G401 (cell line): ENCODE measurements around the gene ACAP3. TPM values are rescaled to one million over a fixed set of nuclear protein-coding genes. Genes with fewer than 3 reads are reported as not detected.
"Not testable (repeated sequence)": the region's sequence is repeated elsewhere in the genome, so short reads cannot be mapped to it uniquely, and the experiment has no call there.

Experiments
- DNase-seq: peaks from one replicate; pipeline ENCODE4 v3.0.0-alpha.2; 2015; ENCODE audit warnings: low spot score
- in situ Hi-C: cut with HindIII; loops from 2 replicates; pipeline ENCODE4 v1.10.0; 2016; ENCODE audit warnings: low sequenced_read_pairs, mixed read lengths
- total RNA-seq: library from RNA; depleted of rRNA; stranded (reverse); fragments of >200 nt; shearing (Covaris generic); gene quantifications from 2 replicates; pipeline ENCODE4 v1.2.3, GENCODE V29; 2014

Gene ACAP3
- total RNA-seq, 1 experiment from 2014 or later: 33.8 TPM

DNA sequence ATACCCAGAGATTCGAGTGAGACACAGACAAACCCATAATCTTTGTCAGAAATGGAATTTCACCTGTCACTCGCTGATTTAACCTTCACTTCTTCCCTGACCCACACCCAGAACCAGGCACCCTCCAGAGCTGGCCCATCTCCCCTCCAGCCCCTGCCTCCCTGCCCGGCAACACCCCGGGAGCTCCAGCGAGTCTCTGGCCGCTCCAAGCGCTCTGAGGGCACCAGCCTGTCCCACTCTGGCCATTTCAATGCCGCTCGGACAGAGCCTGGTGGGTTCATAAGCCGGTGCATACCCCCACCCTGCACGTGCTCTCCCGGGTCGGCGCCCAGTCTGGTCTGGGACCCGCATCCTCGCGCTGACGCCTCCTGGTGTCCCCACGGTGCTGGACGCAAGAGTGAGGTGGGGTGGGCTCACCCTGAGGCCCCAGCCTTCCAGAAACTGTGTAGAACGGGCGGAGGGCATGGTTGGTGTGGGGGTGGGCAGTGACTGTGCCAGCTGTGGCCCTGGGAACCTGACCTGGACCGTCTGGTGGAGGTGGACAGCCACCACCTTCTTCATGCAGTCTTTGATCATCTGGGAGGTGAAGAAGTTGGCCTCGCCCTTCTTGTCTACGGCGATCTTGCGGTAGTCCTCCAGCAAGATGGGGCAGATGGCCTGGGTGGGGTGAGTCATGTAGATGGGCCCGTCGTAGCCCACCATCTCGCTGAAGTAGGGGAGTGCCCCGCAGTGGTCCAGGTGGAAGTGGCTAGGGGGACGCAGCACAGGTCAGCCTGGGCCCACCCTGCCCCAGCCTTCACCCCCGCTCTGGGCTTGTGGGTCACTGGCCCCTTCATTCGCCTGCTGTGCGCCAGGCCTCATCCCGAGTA, 11.3 kb upstream of the ACAP3 start:
- DNase-seq: no peak
- in situ Hi-C loops: no loop called here

DNA sequence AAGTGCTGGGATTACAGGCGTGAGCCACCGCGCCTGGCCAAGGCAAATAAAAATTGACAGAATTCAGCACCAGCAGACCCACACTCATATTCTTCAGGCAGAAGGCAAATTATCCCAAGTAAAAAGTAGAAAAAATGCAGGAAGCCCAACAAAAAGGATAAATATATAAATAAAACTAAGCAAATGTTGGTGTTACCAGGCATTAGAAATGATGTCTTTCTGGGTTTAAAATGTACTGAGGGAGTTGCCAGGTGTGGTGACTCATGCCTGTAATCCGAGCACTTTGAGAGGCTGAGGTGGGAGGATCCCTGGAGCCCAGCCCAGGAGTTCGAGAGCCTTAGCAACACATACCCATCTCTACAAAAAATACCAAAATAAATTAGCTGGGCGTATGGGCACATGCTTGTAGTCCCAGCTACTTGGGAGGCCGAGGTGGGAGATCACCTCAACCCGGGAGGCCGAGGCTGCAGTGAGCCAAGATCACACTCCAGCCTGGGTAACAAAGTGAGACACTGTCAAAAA, 10.5 kb upstream of the ACAP3 start:
- peak; percentile 50 for DNase-seq
- in situ Hi-C loops: no loop called here

DNA sequence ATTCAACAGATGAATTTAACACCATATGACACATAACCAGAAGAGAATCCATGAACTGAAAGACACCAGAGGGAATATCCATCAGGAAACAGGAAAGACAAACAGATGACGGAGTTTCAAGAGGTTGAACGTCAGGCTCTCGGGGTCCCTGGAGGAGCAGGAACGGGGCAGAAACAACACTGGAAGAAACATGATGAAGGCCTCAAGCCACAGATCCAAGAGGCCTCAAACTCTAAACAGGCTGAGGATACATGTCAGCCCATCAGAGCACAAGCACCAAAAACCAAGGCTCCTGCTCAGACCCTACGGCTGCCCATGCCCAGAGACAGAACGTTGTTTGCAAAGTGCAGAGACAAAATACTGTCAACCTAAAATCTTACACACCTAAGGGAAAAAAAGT, 9.7 kb upstream of the ACAP3 start:
- in situ Hi-C loops: no loop called here
- DNase-seq: no peak

DNA sequence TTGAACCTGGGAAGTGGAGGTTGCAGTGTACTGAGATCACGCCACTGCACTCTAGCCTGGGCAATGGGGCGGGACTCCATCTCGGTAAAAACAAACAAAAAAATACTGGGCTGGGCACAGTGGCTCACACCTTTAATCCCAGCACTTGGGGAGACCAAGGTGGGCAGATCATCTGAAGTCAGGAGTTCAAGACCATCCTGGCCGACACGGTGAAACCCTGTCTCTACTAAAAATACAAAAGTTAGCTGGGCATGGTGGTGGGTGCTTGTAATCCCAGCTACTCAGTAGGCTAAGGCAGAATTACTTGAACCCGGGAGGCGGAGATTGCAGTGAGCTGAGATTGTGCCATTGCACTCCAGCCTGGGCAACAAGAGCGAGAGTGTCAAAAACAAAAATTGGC, 8.5 kb upstream of the ACAP3 start:
- DNase-seq, in situ Hi-C loops: not testable (repeated sequence)

DNA sequence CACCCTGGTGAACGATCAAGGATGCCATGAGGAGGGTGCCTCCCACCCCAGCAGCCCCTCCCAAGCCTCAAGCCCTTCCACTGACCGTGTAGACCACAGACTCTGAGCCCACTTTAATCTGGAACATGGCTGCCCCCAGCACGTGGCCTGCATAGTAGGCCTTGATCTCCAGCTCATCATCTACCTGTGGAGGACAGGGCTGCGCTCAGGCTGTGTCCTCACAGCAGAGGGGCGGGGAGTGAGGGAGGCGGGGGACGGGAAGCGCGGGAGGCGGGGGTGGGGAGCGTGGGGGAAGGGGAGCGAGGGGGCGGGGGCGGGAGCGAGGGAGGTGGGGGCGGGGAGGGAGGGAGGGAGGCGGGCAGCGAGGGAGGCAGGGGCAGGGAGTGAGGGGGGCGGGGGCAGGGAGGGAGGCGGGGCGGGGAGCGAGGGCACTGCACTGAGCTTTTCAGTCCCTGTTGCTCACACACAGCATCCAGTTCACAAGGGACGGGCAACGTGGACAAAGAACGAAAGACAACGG, 7.8 kb upstream of the ACAP3 start:
- DNase-seq: no peak
- in situ Hi-C loops: no loop called here

DNA sequence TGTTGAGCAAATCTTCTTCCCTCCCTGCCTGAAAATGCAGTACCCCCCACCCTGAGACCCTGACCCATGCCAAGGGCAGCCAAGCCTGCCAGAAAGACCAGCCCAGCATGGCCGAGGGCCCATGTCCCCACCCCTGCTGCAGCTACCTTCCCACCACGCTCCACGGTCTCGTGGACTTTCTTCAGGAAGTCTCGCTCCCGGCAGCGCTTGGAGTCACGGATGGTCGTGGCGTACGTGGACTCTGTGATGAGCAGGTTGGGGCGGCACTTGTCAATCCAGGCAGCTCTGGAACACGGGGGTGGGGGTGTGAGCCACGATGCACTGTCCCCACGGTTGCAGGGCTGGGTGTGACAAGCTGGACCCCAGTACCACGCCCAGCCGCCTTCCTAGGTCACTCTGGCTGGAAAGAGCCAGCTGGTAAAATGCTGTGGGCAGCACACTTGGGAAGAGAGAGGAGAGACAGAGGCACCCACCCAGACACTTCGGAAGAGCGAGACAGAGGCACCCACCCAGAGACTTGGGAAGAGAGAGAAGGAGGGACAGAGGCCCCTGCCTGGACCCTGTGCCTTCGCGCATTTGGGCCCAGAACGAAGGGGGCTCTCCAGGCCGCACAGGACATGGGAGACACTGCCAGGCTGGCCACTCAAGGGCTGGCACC, 7.1 kb upstream of the ACAP3 start:
- in situ Hi-C loops: no loop called here
- DNase-seq: no peak

DNA sequence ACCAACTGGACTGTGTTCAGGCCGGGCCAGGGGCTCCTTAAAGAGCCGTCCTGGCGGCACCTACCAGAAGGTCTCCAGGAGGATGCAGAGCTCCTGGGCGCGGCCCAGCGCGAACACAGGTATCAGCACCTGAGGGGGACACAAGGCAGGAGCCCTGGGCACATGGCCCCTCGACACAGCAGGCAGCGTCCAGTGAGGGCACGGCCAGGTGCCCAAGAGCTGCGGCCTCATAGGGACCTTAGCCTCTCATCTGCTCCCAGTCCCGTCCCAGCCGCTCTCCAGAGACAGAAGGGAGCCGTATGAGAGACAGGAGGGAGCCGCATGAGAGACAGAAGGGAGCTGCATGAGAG, 6.5 kb upstream of the ACAP3 start:
- in situ Hi-C loops: no loop called here
- no peak for DNase-seq

DNA sequence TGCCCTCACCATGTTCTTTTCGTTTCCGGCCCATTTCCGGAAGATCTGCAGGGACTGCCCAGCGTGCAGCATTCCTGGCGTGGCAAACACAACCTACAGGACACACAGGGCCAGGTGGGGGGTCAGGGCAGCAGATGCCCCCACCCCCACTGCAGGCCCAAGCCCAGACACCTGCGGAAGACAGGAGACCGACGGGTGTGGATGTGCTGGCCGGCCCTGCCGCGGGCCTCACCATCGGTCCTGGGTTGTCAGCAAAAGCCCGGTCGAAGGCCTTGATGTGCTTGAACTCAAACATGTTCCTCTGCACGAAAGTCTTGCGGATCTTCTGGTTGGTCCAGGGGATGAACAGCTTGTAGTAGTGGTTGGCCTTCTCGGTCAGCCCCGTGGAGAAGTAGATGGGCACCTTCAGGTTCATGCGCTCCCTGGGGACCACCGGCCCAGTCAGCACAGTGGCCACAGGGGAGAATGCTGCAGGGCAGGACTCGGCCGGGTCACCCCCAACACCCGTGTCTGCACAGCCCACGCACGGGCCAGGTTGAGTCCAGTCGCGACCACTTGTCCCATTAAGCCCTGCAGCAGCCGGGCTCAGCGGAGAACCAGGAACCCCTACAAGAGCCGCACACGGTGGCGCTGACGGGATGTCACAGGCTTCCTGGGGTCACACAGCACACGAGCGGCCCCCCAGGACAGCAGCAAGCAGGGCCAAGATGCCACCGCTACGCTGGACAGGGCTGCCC, 5.9 kb upstream of the ACAP3 start:
- in situ Hi-C loops: no loop called here
- no peak for DNase-seq

DNA sequence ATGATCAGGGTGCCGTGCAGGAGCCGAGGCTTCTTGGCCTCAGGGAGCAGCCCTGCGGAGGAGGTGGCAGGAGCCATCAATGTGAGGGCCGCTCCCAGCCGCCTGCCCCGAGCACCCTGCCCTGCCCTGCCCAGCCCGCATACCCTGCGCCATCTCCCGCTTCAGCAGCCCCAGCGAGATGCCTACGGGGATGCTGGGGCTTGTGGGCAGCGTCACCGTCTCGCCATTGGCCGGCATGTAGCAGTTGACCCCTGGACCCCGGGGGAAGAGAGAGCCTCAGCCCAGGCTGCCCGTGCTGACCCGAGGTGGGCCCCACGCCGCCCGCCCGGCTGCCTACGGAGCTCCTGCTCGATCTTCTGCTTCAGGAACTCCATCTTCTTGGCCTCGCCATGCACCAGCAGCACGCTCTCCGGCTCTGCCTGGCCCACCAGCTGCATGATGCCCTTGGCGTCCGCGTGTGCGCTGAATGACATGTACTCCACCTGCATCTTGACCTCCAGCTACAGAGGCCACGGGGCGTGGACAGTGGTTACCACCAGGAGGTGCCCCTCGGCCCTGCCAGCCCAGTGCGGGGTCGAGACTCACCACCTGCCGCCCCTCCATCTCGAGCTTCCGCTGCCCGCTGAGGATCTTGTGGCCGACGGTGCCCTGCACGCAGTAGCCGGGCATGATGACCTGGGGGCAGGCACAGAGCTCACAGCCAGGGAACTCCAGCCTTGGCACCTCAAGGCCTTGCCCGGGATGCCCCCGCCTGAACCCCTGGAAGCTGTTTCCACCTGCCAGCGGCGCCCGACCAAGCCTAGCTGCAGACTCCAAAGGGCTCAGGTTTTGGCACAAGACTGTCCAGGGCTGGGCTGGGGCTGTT, 5.0 kb upstream of the ACAP3 start:
- no peak for DNase-seq
- in situ Hi-C loops: no loop called here

DNA sequence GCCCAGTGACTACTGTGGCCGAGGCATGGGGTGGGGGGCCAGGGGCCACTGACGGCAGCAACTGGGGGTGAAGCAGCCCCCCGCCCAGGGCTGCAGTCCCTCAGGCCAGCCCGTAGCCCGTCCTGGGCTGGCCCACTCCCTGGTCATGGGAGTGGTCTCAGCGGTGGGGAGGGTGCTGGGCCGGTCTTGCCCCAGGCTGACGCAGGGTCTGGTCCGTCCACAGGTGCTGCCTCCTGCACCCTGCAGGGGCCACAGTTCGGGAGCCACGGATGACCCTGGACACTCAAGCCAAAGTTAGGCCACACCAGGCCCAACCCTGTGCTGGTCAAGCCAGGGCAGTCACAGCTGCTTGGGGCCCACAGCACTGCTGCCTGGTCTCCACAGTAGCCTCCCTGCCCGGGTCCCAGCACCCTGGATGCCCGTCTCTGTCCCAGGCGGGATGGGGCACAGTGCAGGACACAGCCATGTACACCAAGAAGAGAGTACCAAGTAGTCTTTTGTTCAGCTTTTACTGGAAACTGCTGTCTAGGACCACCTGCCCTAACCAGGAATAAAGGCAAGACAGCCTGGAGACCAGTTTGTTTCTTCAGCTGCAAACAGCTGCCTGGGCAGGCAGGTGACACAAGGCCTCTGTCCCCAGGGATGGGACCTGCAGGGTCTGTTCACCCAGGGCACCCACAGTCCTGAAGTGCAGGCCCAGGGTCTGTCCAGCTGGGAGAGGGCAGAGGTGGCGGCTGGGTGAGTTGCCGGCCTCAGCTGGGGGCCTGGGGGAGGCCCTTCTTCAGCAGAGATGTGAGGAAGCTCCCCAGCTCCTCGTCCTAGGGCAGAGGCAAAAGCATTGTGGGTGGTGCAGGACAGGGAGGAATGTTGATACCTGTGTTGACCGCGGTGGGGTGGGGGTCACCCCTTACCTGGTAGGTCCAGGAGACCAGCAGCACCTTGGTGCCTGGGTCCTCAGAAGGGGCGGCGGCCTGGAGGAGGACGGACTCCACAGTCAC, 3.7 kb upstream of the ACAP3 start:
- in situ Hi-C loops: no loop called here
- no peak for DNase-seq

DNA sequence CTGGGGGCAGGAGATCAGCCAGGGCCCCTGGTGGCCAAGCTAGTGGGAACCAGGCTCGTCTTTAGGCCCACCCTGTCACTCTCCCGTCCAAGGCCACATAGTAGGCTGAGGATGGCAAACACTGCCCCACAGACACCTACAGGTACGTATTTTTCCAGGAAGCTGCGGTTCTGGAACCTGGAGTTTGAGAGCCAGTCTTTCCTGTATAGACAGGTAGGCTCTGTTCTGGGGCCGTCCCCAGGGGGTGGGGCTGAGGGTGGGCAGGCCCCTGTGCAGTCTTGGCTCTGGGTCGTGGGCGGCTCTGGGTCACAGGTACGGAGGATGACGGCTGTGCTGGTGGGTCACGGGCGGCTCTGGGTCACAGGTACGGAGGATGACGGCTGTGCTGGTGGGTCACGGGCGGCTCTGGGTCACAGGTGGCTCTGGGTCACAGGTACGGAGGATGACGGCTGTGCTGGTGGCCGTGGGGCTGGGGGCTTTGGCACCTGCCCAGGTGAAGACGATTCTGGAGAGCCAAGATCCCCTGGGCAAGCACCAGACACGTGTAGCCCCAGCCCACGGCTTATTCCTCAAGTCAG, 2.8 kb upstream of the ACAP3 start:
- in situ Hi-C loops: no loop called here
- DNase-seq: no peak

DNA sequence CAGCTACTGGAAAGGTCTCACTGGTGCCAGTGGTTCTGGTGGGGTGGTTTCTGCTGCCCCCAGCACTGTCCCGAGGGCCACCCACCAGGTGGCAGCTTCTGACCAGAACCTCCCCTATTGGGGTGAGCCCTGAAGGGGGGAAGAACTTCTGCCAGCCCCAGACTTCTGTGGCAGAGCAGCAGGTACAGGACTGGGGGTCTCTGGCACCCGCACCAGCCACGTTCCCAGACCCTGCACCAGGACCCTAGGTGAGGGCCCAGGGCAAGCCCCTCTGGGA, 2.3 kb upstream of the ACAP3 start:
- in situ Hi-C loops: no loop called here
- DNase-seq: no peak

DNA sequence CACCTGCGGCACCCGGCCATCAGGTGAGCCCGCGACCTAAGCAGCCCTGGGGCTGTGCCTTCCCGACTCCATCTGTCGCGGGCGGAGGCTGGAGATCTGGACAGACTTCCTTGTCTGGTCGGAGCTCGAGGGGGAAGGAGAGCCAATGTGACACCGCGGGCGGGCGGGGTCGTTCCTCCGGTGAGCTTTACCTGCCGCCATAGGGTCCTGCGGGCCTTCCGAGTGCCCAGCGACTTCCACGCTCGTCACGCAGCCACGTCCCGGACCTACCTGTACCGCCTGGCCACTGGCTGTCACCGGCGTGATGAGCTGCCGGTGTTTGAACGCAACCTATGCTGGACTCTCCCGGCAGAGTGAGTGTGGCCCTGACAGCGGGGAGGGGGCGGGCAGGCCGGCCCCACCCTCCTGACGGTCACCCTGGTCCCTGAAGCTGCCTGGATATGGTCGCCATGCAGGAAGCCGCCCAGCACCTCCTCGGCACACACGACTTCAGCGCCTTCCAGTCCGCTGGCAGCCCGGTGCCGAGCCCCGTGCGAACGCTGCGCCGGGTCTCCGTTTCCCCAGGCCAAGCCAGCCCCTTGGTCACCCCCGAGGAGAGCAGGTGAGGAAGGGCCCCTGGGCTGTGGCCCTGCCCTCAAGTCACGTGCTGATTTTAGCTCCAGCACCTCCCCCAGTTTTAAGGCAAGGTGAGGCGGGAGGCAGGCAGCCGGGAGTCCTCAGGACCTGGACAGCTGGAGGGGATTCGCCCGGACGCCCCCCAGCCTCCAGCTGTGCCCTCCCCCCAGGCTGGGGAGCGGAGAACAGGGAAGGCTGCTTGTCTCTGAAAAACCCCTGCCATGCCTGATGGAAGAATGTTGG, 1.8 kb upstream of the ACAP3 start:
- peak; percentile 48 for DNase-seq
- in situ Hi-C loops: no loop called here

DNA sequence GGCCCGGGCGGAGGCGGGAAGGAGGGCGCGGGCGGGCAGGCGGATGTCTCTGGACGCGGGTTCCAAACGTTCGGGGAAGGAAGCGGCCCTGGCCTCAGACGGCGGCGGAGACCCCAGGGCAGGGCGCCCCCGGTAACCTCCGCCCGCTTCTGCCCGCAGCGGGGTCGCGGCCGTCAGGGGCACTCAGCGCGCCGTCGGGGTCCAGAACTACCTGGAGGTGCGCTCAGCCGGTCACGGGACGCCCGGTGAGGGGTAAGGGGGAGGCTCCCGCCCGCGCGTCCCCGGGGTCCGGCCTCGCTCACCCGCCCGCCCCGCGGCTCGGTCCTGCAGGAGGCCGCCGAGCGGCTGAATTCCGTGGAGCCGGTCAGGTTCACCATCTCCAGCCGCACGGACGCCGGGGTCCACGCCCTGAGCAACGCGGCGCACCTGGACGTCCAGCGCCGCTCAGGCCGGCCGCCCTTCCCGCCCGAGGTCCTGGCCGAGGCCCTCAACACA, 1.1 kb upstream of the ACAP3 start:
- DNase-seq: no peak
- in situ Hi-C loops: no loop called here

DNA sequence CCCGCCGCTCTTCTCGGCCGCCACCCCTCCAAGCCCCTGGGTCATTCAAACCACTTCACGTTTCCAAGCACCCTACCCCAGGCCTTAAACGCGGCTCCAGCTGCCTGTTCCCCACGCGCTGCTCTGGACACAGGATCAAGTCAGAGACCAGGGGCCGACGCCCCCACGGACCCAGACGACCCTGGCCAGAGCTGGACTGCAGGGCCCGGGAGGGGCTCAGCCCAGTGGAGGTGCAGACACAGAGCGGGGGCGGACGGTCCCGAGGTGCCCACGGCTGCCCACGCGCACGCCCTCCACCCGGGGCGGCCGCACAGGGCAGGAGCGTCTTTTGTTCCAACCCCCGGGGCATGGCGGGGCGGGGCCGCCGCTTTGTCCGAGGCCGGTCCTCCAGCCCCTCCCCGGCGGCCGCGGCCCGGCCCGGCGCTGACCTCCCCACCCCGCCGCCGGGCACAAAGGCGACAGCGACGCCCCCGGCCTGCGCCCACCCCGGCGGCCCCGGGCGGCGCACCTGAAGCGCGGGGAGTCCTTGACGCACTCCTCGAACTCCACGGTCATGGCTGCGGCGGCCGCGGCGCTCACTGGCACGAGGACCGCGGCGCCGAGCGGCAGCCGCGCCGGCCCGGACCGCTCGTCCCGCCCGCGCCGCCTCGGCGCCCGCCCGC, 338 bp downstream of the ACAP3 start:
- DNase-seq: no peak
- in situ Hi-C loops: no loop called here

DNA sequence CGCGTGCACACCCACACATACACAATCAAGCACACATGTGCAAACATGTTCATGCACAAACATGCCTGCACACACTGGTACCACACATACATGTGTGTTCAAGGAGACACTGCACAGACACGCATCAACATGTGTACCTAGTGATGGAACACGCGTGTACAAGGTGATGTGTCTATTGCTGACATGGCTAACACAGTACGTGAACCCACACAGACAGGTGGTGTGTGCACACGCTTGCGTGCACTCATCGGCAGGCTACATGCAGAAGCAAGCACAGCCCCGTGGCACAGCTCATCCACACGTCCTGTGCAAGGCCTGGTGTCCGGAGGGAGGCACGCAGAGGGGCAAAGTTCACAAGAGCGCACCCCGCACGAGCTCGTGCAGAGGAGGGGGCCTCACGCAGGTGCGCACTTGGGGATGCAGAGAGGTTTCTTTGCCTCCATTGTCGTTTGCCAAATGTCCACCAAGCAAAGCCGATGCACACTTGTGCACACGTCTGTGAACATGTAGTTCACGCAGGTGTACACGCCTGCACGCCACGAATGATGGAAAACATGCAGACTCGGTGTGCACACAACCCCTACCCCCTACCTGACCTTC, 969 bp downstream of the ACAP3 start:
- in situ Hi-C loops: no loop called here
- peak; percentile 34 for DNase-seq
